Measurements from ENCODE around the gene CORIN.
"Not testable (repeated sequence)": the region's sequence is repeated elsewhere in the genome, so short reads cannot be mapped to it uniquely, and the experiment has no call there.

CORIN gene

GRCh38 chr4:47631161-47631560 is 206.7 kb downstream of the CORIN start:
- DNase-seq = no peak

- no peak for DNase-seq
Observed at GRCh38 chr4:47624031-47624441, 213.8 kb downstream of the CORIN start.

- no peak for DNase-seq
Observed at GRCh38 chr4:47621181-47621580, 216.7 kb downstream of the CORIN start.

GRCh38 chr4:47619691-47620090 is 218.2 kb downstream of the CORIN start:
- DNase-seq = no peak

GRCh38 chr4:47617607-47618006 is 220.3 kb downstream of the CORIN start:
- DNase-seq = no peak

GRCh38 chr4:47615385-47615784 is 222.5 kb downstream of the CORIN start:
- no peak for DNase-seq

GRCh38 chr4:47612116-47613023 is 225.5 kb downstream of the CORIN start:
- no peak for DNase-seq

- DNase-seq = no peak
Observed at GRCh38 chr4:47606482-47606881, 231.4 kb downstream of the CORIN start.

GRCh38 chr4:47598896-47599295 is 239.0 kb downstream of the CORIN start:
- no peak for DNase-seq

GRCh38 chr4:47598320-47598719 is 239.5 kb downstream of the CORIN start:
- DNase-seq = no peak

GRCh38 chr4:47597696-47598095 is 240.2 kb downstream of the CORIN start:
- DNase-seq = no peak

GRCh38 chr4:47590325-47590724 is 247.5 kb downstream of the CORIN start:
- DNase-seq = no peak

GRCh38 chr4:47579235-47579634 is 258.6 kb downstream of the CORIN start:
- no peak for DNase-seq

- DNase-seq = no peak
Observed at GRCh38 chr4:47577779-47578553, 259.9 kb downstream of the CORIN start.

- DNase-seq = no peak
Observed at GRCh38 chr4:47572981-47573380, 264.9 kb downstream of the CORIN start.

GRCh38 chr4:47570816-47571215 is 267.1 kb downstream of the CORIN start:
- DNase-seq = no peak

GRCh38 chr4:47567511-47567910 is 270.4 kb downstream of the CORIN start:
- DNase-seq = no peak

- DNase-seq = no peak
Observed at GRCh38 chr4:47566969-47567368, 270.9 kb downstream of the CORIN start.

GRCh38 chr4:47566566-47566965 is 271.3 kb downstream of the CORIN start:
- no peak for DNase-seq

- no peak for DNase-seq
Observed at GRCh38 chr4:47562297-47562696, 275.6 kb downstream of the CORIN start.

GRCh38 chr4:47561331-47561730 is 276.5 kb downstream of the CORIN start:
- DNase-seq = no peak

- DNase-seq = no peak
Observed at GRCh38 chr4:47560682-47561081, 277.2 kb downstream of the CORIN start.

- DNase-seq = no peak
Observed at GRCh38 chr4:47557255-47557654, 280.6 kb downstream of the CORIN start.

GRCh38 chr4:47555920-47556319 is 281.9 kb downstream of the CORIN start:
- not testable (repeated sequence) for DNase-seq
